Loucy (cell line): ENCODE results near the gene AVP.

Experiments
- H2AFZ ChIP-seq: fragments of 200-600 bp; sonication (generic); 2 replicates; pipeline ENCODE4 v1.6.0; 2016; ENCODE audit warnings: antibody characterized with exemption, mild to moderate bottlenecking, low read length, moderate library complexity
- H3F3A ChIP-seq: fragments of 200-600 bp; 2 replicates; pipeline ENCODE4 v1.6.0; 2016; ENCODE audit warnings: antibody characterized with exemption, low read depth, mild to moderate bottlenecking
- H3K27me3 ChIP-seq: fragments of 200-600 bp; sonication (generic); 2 replicates; pipeline ENCODE4 v1.6.1; 2014; ENCODE audit warnings: low read length, mild to moderate bottlenecking; ENCODE audit not compliant: insufficient read depth, poor library complexity, severe bottlenecking
- H3K36me3 ChIP-seq: fragments of 200-600 bp; sonication (generic); 2 replicates; pipeline ENCODE4 v1.6.1; 2016; ENCODE audit warnings: low read length; ENCODE audit not compliant: insufficient read depth
- H3K4me1 ChIP-seq: fragments of 200-600 bp; sonication (generic); 2 replicates; pipeline ENCODE4 v1.5.1; 2014; ENCODE audit warnings: low read length, mild to moderate bottlenecking; ENCODE audit not compliant: insufficient read depth, poor library complexity, severe bottlenecking
- H3K4me2 ChIP-seq: fragments of 200-600 bp; sonication (generic); 2 replicates; pipeline ENCODE4 v1.6.0; 2014; ENCODE audit warnings: antibody characterized with exemption, low read length, low read depth, mild to moderate bottlenecking; ENCODE audit not compliant: poor library complexity, severe bottlenecking
- H3K4me3 ChIP-seq: fragments of 200-600 bp; sonication (generic); 2 replicates; pipeline ENCODE4 v1.5.1; 2014; ENCODE audit warnings: low read length, mild to moderate bottlenecking, mixed read lengths; ENCODE audit not compliant: poor library complexity, severe bottlenecking
- H3K79me2 ChIP-seq: fragments of 200-600 bp; sonication (generic); 2 replicates; pipeline ENCODE4 v1.6.1; 2014; ENCODE audit warnings: low read length; ENCODE audit not compliant: insufficient read depth
- H3K9ac ChIP-seq: fragments of 200-600 bp; sonication (generic); 2 replicates; pipeline ENCODE4 v1.6.0; 2014; ENCODE audit warnings: mild to moderate bottlenecking, low read depth, low read length, moderate library complexity; ENCODE audit not compliant: poor library complexity, severe bottlenecking
- H3K9me2 ChIP-seq: fragments of 200-600 bp; sonication (generic); replicated peaks from 2 replicates; pipeline ENCODE4 v1.6.1; 2016; ENCODE audit warnings: low read depth, low read length, mixed read lengths
- H3K9me3 ChIP-seq: fragments of 200-600 bp; sonication (generic); 2 replicates; pipeline ENCODE4 v1.6.1; 2014; ENCODE audit warnings: mild to moderate bottlenecking, antibody characterized with exemption, low read length, low read depth; ENCODE audit not compliant: insufficient read depth
- H4K20me1 ChIP-seq: fragments of 200-600 bp; sonication (generic); 2 replicates; pipeline ENCODE4 v1.6.0; 2014; ENCODE audit warnings: antibody characterized with exemption, low read length, mild to moderate bottlenecking; ENCODE audit not compliant: insufficient read depth, poor library complexity, severe bottlenecking
- EZH2phosphoT487 ChIP-seq: fragments of 200-600 bp; IDR thresholded peaks from 2 replicates; pipeline ENCODE4 v1.6.1; 2018; ENCODE audit warnings: antibody characterized with exemption, mild to moderate bottlenecking, moderate library complexity, borderline replicate concordance
- TF ChIP-seq, protein P1 (sequence below): fragments of 200-600 bp; sonication (generic); conservative IDR thresholded peaks from 2 replicates; pipeline ENCODE4 v1.5.1; 2014; ENCODE audit warnings: mild to moderate bottlenecking, antibody characterized with exemption, low read length

AVP gene

GRCh38 chr20:3070725-3071124, 13.8 kb downstream of the AVP start:
- H3K9me2 ChIP-seq: no peaks in the 10 kb centered on the region
- H3K9ac ChIP-seq: peak overlapping the region; percentile 84
- H3K4me2 ChIP-seq: peak overlapping the region; percentile 89
- H2AFZ ChIP-seq: no peak overlapping the region
- no peaks in the 10 kb centered on the region for H3K36me3 ChIP-seq
- H4K20me1 ChIP-seq: peaks cover 8% of the 10 kb centered on the region
- H3F3A ChIP-seq: no peaks in the 10 kb centered on the region
- peaks cover 16% of the 10 kb centered on the region; the same call in 1 of the 2 replicates for H3K79me2 ChIP-seq
- H3K9me3 ChIP-seq: no peaks in the 10 kb centered on the region
- peak overlapping the region; percentile 82 for H3K4me3 ChIP-seq
- H3K4me1 ChIP-seq: peaks cover 17% of the 10 kb centered on the region
- no peak for TF ChIP-seq EZH2phosphoT487
- TF ChIP-seq, protein P1, sequence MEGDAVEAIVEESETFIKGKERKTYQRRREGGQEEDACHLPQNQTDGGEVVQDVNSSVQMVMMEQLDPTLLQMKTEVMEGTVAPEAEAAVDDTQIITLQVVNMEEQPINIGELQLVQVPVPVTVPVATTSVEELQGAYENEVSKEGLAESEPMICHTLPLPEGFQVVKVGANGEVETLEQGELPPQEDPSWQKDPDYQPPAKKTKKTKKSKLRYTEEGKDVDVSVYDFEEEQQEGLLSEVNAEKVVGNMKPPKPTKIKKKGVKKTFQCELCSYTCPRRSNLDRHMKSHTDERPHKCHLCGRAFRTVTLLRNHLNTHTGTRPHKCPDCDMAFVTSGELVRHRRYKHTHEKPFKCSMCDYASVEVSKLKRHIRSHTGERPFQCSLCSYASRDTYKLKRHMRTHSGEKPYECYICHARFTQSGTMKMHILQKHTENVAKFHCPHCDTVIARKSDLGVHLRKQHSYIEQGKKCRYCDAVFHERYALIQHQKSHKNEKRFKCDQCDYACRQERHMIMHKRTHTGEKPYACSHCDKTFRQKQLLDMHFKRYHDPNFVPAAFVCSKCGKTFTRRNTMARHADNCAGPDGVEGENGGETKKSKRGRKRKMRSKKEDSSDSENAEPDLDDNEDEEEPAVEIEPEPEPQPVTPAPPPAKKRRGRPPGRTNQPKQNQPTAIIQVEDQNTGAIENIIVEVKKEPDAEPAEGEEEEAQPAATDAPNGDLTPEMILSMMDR: no peak
- no peaks in the 10 kb centered on the region for H3K27me3 ChIP-seq

DNA sequence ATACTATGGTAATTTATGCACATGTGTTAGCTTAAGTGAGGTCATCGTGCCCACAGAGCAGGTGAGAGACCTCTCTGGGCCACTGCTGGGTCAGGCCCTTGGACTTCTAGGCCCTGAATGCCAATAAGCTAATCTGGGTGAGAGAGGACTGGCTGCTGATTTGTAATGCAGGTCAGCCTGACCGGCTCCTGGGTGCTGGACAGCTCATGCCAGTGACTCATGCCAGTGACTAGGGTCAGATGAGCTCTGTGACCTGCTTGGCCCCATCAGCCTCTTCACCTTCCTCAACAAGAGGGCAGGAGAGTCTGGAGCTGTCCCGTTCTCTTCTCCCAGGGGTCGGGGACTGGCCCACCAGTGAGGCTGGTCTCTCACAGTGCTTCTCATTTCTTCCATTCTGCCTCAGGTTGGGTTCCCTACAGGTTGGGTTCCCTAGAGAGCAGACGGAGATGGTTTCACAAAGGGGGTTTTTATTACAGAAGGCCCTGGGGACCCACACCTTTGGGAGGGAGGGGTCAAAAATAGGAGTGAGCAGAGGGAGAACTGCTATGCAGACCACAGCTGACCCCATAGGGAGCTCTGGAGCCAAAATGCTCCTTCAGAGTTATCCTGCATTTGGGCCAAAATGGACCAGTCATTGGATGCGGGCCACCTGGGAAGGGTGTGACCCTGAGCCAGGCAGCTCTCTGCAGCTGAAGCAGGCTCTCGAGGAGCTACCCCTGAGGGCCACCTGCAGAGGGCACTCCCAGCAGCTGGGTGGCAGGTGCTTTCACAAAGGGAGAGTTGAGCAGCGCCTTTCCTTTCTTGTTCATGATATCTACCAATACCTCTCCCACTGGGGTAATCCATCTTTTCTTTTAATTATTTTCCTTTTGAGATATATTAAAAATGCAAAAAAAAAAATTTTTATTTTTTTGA, 15.3 kb downstream of the AVP start:
- H3K4me2 ChIP-seq: no peak overlapping the region
- H3K9me2 ChIP-seq: no peaks in the 10 kb centered on the region

DNA sequence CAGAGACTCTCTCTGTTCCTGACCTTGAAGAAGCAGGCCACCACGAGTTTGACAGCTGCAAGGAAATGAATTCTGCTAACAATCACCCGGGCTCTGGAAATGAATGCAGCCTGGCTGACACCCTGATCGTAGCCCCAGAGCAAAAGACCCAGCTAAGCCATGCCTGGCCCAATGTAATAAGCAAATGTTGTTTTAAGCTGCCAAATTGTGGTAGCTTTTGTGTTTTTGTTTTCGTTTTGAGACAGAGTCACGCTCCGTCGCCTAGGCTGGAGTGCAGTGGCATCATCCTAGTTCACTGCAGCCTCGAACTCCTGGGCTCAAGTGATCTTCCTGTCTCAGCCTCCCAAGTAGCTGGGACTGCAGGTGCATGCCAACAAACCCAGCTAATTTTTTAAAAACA, 16.4 kb downstream of the AVP start:
- H3K9me3 ChIP-seq: no peaks in the 10 kb centered on the region

More for the DNA sequence above, 15.3 kb downstream of the AVP start:
- Histone ChIP-seq H3K9me3 (no peaks in the 10 kb centered on the region), H3K4me3 (no peak overlapping the region), H2AFZ (no peak overlapping the region), H3K79me2 (peaks cover 16% of the 10 kb centered on the region; the same call in 1 of the 2 replicates), H3K4me1 (peaks cover 17% of the 10 kb centered on the region), H3F3A (no peaks in the 10 kb centered on the region), H4K20me1 (peaks cover 8% of the 10 kb centered on the region), H3K9ac (no peak overlapping the region), H3K36me3 (no peaks in the 10 kb centered on the region), H3K27me3 (no peaks in the 10 kb centered on the region)
- TF ChIP-seq, protein P1: peak; percentile 74
- no peak for TF ChIP-seq EZH2phosphoT487

More for the DNA sequence above, 16.4 kb downstream of the AVP start:
- Histone ChIP-seq H3K4me1 (peaks cover 17% of the 10 kb centered on the region), H3K79me2 (peaks cover 16% of the 10 kb centered on the region; the same call in 1 of the 2 replicates), H3K4me3 (no peak overlapping the region), H3K9ac (no peak overlapping the region), H2AFZ (no peak overlapping the region), H3K4me2 (no peak overlapping the region), H3K9me2 (no peaks in the 10 kb centered on the region), H3K27me3 (no peaks in the 10 kb centered on the region), H4K20me1 (peaks cover 8% of the 10 kb centered on the region), H3K36me3 (no peaks in the 10 kb centered on the region), H3F3A (no peaks in the 10 kb centered on the region)
- TF ChIP-seq, protein P1: no peak
- TF ChIP-seq EZH2phosphoT487: no peak
